CD8-positive, alpha-beta memory T cell (primary cell): Measurements from ENCODE around the gene MACROD2. TPM values are rescaled to one million over a fixed set of nuclear protein-coding genes. Genes with fewer than 3 reads are reported as not detected.

ENCODE experiments used
- CTCF ChIA-PET: fragments of 350-600 bp; sonication (Branson Sonifier 250); formaldehyde crosslinking; loops from one replicate; lab custom pipeline; 2021; ENCODE audit warnings: antibody characterized with exemption; lab: Charles Lee
- POLR2A ChIA-PET: fragments of 350-600 bp; sonication (Branson Sonifier 250); formaldehyde crosslinking; loops from one replicate; lab custom pipeline; 2021; ENCODE audit warnings: antibody characterized with exemption; lab: Charles Lee
- DNase-seq, 5 donors: peaks; one replicate each; pipeline versions ENCODE4 v3.0.0 to v3.0.0-alpha.2; 2020 to 2022; ENCODE audit warnings: mixed read lengths in 1 of 5
- H3K27ac ChIP-seq: one replicate; pipeline ENCODE4 v1.7.0; 2013; ENCODE audit warnings: low read depth, mild to moderate bottlenecking, low read length, moderate library complexity
- H3K27me3 ChIP-seq: 2 replicates; pipeline ENCODE4 v1.7.0; 2013; ENCODE audit warnings: low read length, mild to moderate bottlenecking; ENCODE audit not compliant: insufficient read depth, poor library complexity, severe bottlenecking
- H3K36me3 ChIP-seq: 2 replicates; pipeline ENCODE4 v1.7.0; 2013; ENCODE audit warnings: mild to moderate bottlenecking, low read length, moderate library complexity; ENCODE audit not compliant: insufficient read depth
- H3K4me1 ChIP-seq: 2 replicates; pipeline ENCODE4 v1.7.0; 2013; ENCODE audit warnings: mild to moderate bottlenecking, low read length, moderate library complexity; ENCODE audit not compliant: insufficient read depth
- H3K4me3 ChIP-seq: 2 replicates; pipeline ENCODE4 v1.7.0; 2013; ENCODE audit warnings: mild to moderate bottlenecking, low read length
- H3K9me3 ChIP-seq: 2 replicates; pipeline ENCODE4 v1.7.0; 2013; ENCODE audit warnings: mild to moderate bottlenecking, low read length
- H3K27ac Mint-ChIP-seq, 8 donors: one replicate each; pipeline ENCODE4 v1.8.0; 2020 to 2021; ENCODE audit warnings: mixed read lengths in 8 of 8, mild to moderate bottlenecking in 6 of 8, inconsistent platforms in 3 of 8, moderate library complexity in 3 of 8
- H3K27me3 Mint-ChIP-seq, 2 donors: one replicate each; pipeline ENCODE4 v1.8.0; 2020 to 2021; ENCODE audit warnings: mixed read lengths in 2 of 2, mild to moderate bottlenecking in 1 of 2, moderate library complexity in 1 of 2
- H3K36me3 Mint-ChIP-seq, 3 donors: one replicate each; pipeline ENCODE4 v1.8.0; 2020 to 2021; ENCODE audit warnings: mixed read lengths in 3 of 3, inconsistent platforms in 1 of 3, mild to moderate bottlenecking in 1 of 3
- H3K4me1 Mint-ChIP-seq, 3 donors: one replicate each; pipeline ENCODE4 v1.8.0; 2020 to 2021; ENCODE audit warnings: mixed read lengths in 3 of 3, inconsistent platforms in 1 of 3, mild to moderate bottlenecking in 1 of 3
- H3K4me3 Mint-ChIP-seq, 7 donors: one replicate each; pipeline ENCODE4 v1.8.0; 2020 to 2021; ENCODE audit warnings: mixed read lengths in 7 of 7, mild to moderate bottlenecking in 6 of 7, moderate library complexity in 4 of 7, inconsistent platforms in 2 of 7
- H3K9me3 Mint-ChIP-seq, 5 donors: one replicate each; pipeline ENCODE4 v1.8.0; 2020 to 2022; ENCODE audit warnings: mixed read lengths in 5 of 5, mild to moderate bottlenecking in 3 of 5, moderate library complexity in 2 of 5, inconsistent platforms in 1 of 5
- polyA plus RNA-seq: library from polyadenylated mRNA; unstranded; fragments of 300-500 nt; fragmentation: Illumina TruSeq; gene quantifications from one replicate; pipeline ENCODE4 v1.2.3, GENCODE V29; 2021
- total RNA-seq, 2 experiments: library from RNA; stranded (reverse); gene quantifications; one replicate each; pipeline ENCODE4 v1.2.3, GENCODE V29; 2021

The MACROD2 gene
- total and polyA plus RNA-seq, 3 experiments from 2014 or later: not detected

GRCh38 chr20:15550116-15550870 is 1555.0 kb downstream of the MACROD2 start:
- Histone ChIP-seq H3K9me3 (no peaks in the 10 kb centered on the region), H3K27ac (no peak overlapping the region), H3K4me1 (no peaks in the 10 kb centered on the region), H3K36me3 (no peaks in the 10 kb centered on the region), H3K27me3 (no peaks in the 10 kb centered on the region), H3K4me3 (no peak overlapping the region)
- Mint-ChIP-seq H3K27me3 (no peaks in the 10 kb centered on the region), H3K4me1 (no peaks in the 10 kb centered on the region), H3K4me3 (no peak overlapping the region), H3K9me3 (peaks cover 10 to 45% (median 22%) of the 10 kb centered on the region in 5 donors), H3K27ac (no peak overlapping the region), H3K36me3 (no peaks in the 10 kb centered on the region)
- CTCF ChIA-PET: interaction anchor here (0.8 kb wide), 1 partner anchor 11 kb away, joined by 3 read pairs; no protein-coding TSS in a partner anchor
- POLR2A ChIA-PET: no interaction called here
- no peak for DNase-seq

DNA sequence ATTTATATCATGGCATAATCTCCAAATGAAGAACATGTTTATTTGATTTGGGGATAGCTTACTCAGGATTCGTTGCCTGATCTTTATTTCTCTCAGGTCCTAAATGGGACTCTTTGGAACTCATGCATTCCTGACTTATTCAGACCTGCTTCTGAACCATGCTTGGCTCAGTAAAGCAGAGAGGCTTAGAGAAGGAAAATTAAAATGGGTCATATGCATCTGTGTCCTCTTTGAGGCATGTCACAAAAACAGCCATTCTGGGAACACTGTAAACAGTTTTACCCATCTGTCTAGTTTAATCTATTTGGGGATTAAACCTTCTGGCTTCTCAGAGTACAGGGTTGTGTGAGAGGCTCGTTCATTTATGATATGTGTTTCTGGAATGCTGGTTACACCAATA is 1560.6 kb downstream of the MACROD2 start:
- no peaks in the 10 kb centered on the region for H3K27me3 ChIP-seq
- no peak overlapping the region for H3K4me3 ChIP-seq
- ChIA-PET POLR2A (no interaction called here), CTCF (no interaction called here)
- no peak overlapping the region for H3K4me3 Mint-ChIP-seq
- no peaks in the 10 kb centered on the region for H3K36me3 Mint-ChIP-seq
- H3K4me1 ChIP-seq: no peaks in the 10 kb centered on the region
- H3K27me3 Mint-ChIP-seq: no peaks in the 10 kb centered on the region
- H3K9me3 ChIP-seq: no peaks in the 10 kb centered on the region
- DNase-seq: no peak
- H3K36me3 ChIP-seq: no peaks in the 10 kb centered on the region
- H3K9me3 Mint-ChIP-seq: peaks cover 15 to 33% (median 26%) of the 10 kb centered on the region in 5 donors
- no peak overlapping the region for H3K27ac ChIP-seq
- no peaks in the 10 kb centered on the region for H3K4me1 Mint-ChIP-seq
- no peak overlapping the region for H3K27ac Mint-ChIP-seq

GRCh38 chr20:15556869-15557268 is 1561.6 kb downstream of the MACROD2 start:
- Histone ChIP-seq H3K9me3 (no peaks in the 10 kb centered on the region), H3K36me3 (no peaks in the 10 kb centered on the region), H3K27ac (no peak overlapping the region), H3K4me3 (no peak overlapping the region), H3K27me3 (no peaks in the 10 kb centered on the region), H3K4me1 (no peaks in the 10 kb centered on the region)
- Mint-ChIP-seq H3K36me3 (no peaks in the 10 kb centered on the region), H3K4me1 (no peaks in the 10 kb centered on the region), H3K27ac (no peak overlapping the region), H3K4me3 (no peak overlapping the region), H3K27me3 (no peaks in the 10 kb centered on the region), H3K9me3 (peaks cover 15 to 33% (median 26%) of the 10 kb centered on the region in 5 donors)
- ChIA-PET POLR2A (no interaction called here), CTCF (no interaction called here)
- no peak for DNase-seq

DNA sequence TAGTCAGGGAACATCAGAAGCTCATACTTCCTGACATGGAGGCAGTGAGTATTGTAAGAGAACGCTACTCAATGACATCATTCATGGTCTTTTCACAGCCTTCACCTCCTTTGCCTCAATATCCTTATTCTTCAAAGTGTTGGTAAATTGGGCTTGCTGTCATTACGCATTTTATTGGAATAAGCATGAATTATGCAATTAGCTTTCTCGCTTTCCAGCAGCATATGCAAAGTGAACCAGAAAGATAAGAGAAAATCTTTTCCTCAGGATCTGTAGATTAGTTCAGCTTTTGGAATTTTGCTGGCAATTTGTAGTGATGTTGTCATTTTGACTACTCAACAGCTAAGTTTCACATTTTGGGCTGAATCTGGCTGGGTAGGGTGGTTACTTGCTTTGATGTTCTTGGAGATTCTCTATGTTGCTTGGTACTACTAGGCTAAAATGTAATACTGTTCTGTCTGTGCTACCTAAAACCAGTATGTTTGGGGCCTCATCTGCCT is 1565.8 kb downstream of the MACROD2 start:
- Mint-ChIP-seq H3K36me3 (no peaks in the 10 kb centered on the region), H3K27me3 (no peaks in the 10 kb centered on the region), H3K4me1 (no peaks in the 10 kb centered on the region), H3K4me3 (no peak overlapping the region), H3K9me3 (peaks cover 6 to 27% (median 10%) of the 10 kb centered on the region in 5 donors), H3K27ac (no peak overlapping the region)
- Histone ChIP-seq H3K27ac (no peak overlapping the region), H3K36me3 (no peaks in the 10 kb centered on the region), H3K4me1 (no peaks in the 10 kb centered on the region), H3K9me3 (no peaks in the 10 kb centered on the region), H3K4me3 (no peak overlapping the region), H3K27me3 (no peaks in the 10 kb centered on the region)
- CTCF ChIA-PET: interaction anchor here (1.1 kb wide), 1 partner anchor 12 kb away, joined by 3 read pairs; no protein-coding TSS in a partner anchor
- POLR2A ChIA-PET: no interaction called here
- no peak for DNase-seq

DNA sequence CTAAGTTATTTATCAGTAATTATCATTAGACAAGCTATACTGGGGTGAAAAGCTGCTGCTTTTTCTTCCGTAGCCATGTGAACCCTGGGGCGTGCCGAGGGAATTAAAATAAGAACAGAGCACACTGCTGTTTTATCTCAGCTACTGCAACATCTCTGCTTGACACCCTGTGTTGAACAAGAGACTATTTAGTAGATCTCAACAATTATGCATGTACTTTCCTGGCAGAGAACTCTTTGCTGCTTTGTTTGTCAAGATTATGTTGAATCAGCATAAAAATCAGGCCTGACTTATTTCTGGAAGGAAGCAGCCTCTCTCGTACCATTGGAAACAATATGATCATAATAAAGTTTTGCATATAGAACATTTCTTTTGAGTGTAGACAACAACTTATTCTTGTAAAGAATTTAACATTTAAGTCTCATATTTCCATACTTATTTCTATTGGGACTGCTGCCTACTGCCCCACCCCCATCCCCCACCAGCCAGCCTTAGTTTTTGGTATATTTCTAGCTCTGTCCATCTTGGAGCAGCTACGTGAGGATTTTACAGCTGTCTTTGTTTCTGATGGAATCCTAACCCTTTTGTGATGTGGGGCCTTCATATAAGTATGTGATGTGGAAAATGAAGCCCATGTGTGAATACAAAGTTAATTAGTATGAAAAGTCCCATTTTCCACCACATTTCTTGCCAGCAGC is 1566.5 kb downstream of the MACROD2 start:
- no peaks in the 10 kb centered on the region for H3K36me3 ChIP-seq
- no peaks in the 10 kb centered on the region for H3K36me3 Mint-ChIP-seq
- no peaks in the 10 kb centered on the region for H3K27me3 Mint-ChIP-seq
- no peak for DNase-seq
- no peaks in the 10 kb centered on the region for H3K4me1 Mint-ChIP-seq
- CTCF ChIA-PET: no interaction called here
- no peak overlapping the region for H3K4me3 ChIP-seq
- H3K27ac ChIP-seq: no peak overlapping the region
- no peaks in the 10 kb centered on the region for H3K27me3 ChIP-seq
- H3K9me3 Mint-ChIP-seq: peaks cover 7 to 23% (median 13%) of the 10 kb centered on the region in 5 donors
- POLR2A ChIA-PET: no interaction called here
- no peak overlapping the region for H3K4me3 Mint-ChIP-seq
- no peaks in the 10 kb centered on the region for H3K9me3 ChIP-seq
- H3K4me1 ChIP-seq: no peaks in the 10 kb centered on the region
- H3K27ac Mint-ChIP-seq: no peak overlapping the region

DNA sequence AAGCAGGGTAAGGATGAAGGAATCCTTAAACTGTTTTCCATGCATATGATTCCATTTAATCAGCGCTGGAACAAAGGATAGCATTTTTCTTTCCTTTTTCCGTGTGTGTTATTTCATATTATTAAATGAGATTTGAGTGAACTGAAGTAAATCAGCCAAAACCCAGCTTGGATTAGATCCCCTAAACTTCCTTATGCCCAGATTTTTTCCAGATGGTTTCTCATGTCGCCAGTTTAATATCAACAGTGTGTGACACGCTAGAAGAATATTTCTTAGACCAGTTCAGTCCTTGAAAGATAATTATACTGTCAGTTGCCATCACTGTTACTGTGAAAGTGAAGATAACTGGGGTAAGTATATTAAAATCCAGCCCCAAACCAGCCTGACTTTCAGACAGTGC is 1568.5 kb downstream of the MACROD2 start:
- no peaks in the 10 kb centered on the region for H3K4me1 Mint-ChIP-seq
- no peaks in the 10 kb centered on the region for H3K27me3 Mint-ChIP-seq
- H3K27ac Mint-ChIP-seq: no peak overlapping the region
- no peaks in the 10 kb centered on the region for H3K36me3 Mint-ChIP-seq
- no peak overlapping the region for H3K4me3 Mint-ChIP-seq
- Histone ChIP-seq H3K4me1 (no peaks in the 10 kb centered on the region), H3K27me3 (no peaks in the 10 kb centered on the region), H3K9me3 (no peaks in the 10 kb centered on the region), H3K27ac (no peak overlapping the region), H3K4me3 (no peak overlapping the region), H3K36me3 (no peaks in the 10 kb centered on the region)
- peaks cover 4 to 15% (median 7%) of the 10 kb centered on the region in 5 donors for H3K9me3 Mint-ChIP-seq
- POLR2A ChIA-PET: no interaction called here
- CTCF ChIA-PET: no interaction called here
- DNase-seq: no peak

DNA sequence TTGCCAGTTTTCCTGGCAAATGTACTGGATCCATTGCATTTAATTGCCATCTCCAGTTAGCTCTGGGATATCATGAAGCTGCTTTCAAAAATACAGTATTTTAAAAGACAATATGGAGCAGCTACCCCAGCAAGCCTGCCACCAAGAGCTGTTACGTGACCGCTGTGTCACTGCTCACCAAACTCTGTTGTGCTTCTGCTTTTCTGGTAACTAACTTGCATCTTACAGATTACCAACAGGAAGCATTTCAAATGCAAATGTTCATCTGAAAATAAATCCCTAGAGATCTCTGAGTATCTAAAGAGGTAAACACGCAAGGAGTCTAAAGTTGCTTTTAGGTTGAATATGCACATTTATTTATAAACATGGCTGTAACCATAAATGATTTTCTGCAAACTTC is 1569.7 kb downstream of the MACROD2 start:
- H3K4me1 ChIP-seq: no peaks in the 10 kb centered on the region
- peaks cover 0 to 13% (median 7%) of the 10 kb centered on the region in 5 donors for H3K9me3 Mint-ChIP-seq
- ChIA-PET POLR2A (no interaction called here), CTCF (no interaction called here)
- H3K27ac ChIP-seq: no peak overlapping the region
- no peak overlapping the region for H3K4me3 ChIP-seq
- H3K36me3 Mint-ChIP-seq: no peaks in the 10 kb centered on the region
- H3K27ac Mint-ChIP-seq: no peak overlapping the region
- H3K4me3 Mint-ChIP-seq: no peak overlapping the region
- H3K9me3 ChIP-seq: no peaks in the 10 kb centered on the region
- DNase-seq: no peak
- H3K27me3 ChIP-seq: no peaks in the 10 kb centered on the region
- H3K4me1 Mint-ChIP-seq: no peaks in the 10 kb centered on the region
- H3K36me3 ChIP-seq: no peaks in the 10 kb centered on the region
- peaks cover 0 to 1% of the 10 kb centered on the region in 2 donors for H3K27me3 Mint-ChIP-seq

GRCh38 chr20:15565786-15566185 is 1570.5 kb downstream of the MACROD2 start:
- H3K27ac ChIP-seq: no peak overlapping the region
- Mint-ChIP-seq H3K9me3 (peaks cover 0 to 13% (median 7%) of the 10 kb centered on the region in 5 donors), H3K36me3 (no peaks in the 10 kb centered on the region), H3K4me3 (no peak overlapping the region), H3K27me3 (peaks cover 0 to 1% of the 10 kb centered on the region in 2 donors), H3K27ac (no peak overlapping the region), H3K4me1 (no peaks in the 10 kb centered on the region)
- H3K9me3 ChIP-seq: no peaks in the 10 kb centered on the region
- H3K4me3 ChIP-seq: no peak overlapping the region
- H3K36me3 ChIP-seq: no peaks in the 10 kb centered on the region
- H3K27me3 ChIP-seq: no peaks in the 10 kb centered on the region
- DNase-seq: no peak
- H3K4me1 ChIP-seq: no peaks in the 10 kb centered on the region
- ChIA-PET CTCF (no interaction called here), POLR2A (no interaction called here)
